BLaER1 treated with 17β-estradiol and CSF1 and Interleukin-3, amounts not matched to agents 10 nM and 100 nM (cell line): Measurements from ENCODE around the gene TMEM17.

ENCODE experiments used
- H3K27ac ChIP-seq, 11 experiments: shearing (Covaris generic); formaldehyde crosslinking; 2 replicates each; pipeline ENCODE4 v1.8.1; 2022
- H3K27me3 ChIP-seq, 11 experiments: shearing (Covaris generic); formaldehyde crosslinking; 2 replicates each; pipeline ENCODE4 v1.8.1; 2022
- H3K36me3 ChIP-seq, 11 experiments: shearing (Covaris generic); formaldehyde crosslinking; 2 replicates each; pipeline ENCODE4 v1.8.1; 2022
- H3K4me1 ChIP-seq, 10 experiments: shearing (Covaris generic); formaldehyde crosslinking; 2 replicates each; pipeline ENCODE4 v1.8.1; 2022
- H3K4me2 ChIP-seq, 11 experiments: shearing (Covaris generic); formaldehyde crosslinking; 2 replicates each; pipeline ENCODE4 v1.8.1; 2022
- H3K4me3 ChIP-seq, 10 experiments: shearing (Covaris generic); formaldehyde crosslinking; 2 replicates each; pipeline ENCODE4 v1.8.1; 2022
- H3K9ac ChIP-seq, 11 experiments: shearing (Covaris generic); formaldehyde crosslinking; 2 replicates each; pipeline ENCODE4 v1.8.1; 2022
- H3K9me3 ChIP-seq, 11 experiments: shearing (Covaris generic); formaldehyde crosslinking; replicated peaks in 1 of 11; 2 replicates each; pipeline ENCODE4 v1.8.1; 2022
- H4K20me1 ChIP-seq, 11 experiments: shearing (Covaris generic); formaldehyde crosslinking; 2 replicates each; pipeline ENCODE4 v1.8.1; 2022
- Cebpa-rat ChIP-seq, 11 experiments: shearing (Covaris generic); IDR thresholded peaks; 2 replicates each; pipeline ENCODE4 v1.8.1; 2022

Gene TMEM17

GRCh38 chr2:62455957-62456692, 49.9 kb downstream of the TMEM17 start:
- Histone ChIP-seq H3K4me2 (peak overlapping the region in 10 of 11 experiments; percentile 76 to 99 (median 92); a peak in 14 of 22 replicates), H3K27ac (no peak overlapping the region), H3K9ac (peak overlapping the region in 6 of 11 experiments; percentile 71 to 80 (median 78); a peak in 4 of 22 replicates), H3K4me1 (peaks cover 0 to 8% (median 4%) of the 10 kb centered on the region in 10 experiments; a peak in 3 of 20 replicates), H3K9me3 (no peaks in the 10 kb centered on the region), H4K20me1 (no peaks in the 10 kb centered on the region), H3K4me3 (peak overlapping the region in 1 of 10 experiments; percentile 64; a peak in 1 of 20 replicates), H3K27me3 (peaks cover 0 to 7% (median 0%) of the 10 kb centered on the region in 11 experiments; a peak in 1 of 22 replicates), H3K36me3 (no peaks in the 10 kb centered on the region)
- no peak for TF ChIP-seq Cebpa-rat (IDR thresholded peaks at IDR 0.05)

GRCh38 chr2:62453955-62454354, 52.0 kb downstream of the TMEM17 start:
- H3K9ac ChIP-seq = no peak overlapping the region
- H3K36me3 ChIP-seq = no peaks in the 10 kb centered on the region
- no peak overlapping the region for H3K4me3 ChIP-seq
- H3K9me3 ChIP-seq = no peaks in the 10 kb centered on the region
- no peak for TF ChIP-seq Cebpa-rat (IDR thresholded peaks at IDR 0.05)
- H3K4me1 ChIP-seq = peaks cover 0 to 8% (median 4%) of the 10 kb centered on the region in 10 experiments; a peak in 3 of 20 replicates
- H4K20me1 ChIP-seq = no peaks in the 10 kb centered on the region
- H3K4me2 ChIP-seq = no peak overlapping the region
- H3K27me3 ChIP-seq = peaks cover 0 to 7% (median 0%) of the 10 kb centered on the region in 11 experiments; a peak in 1 of 22 replicates
- H3K27ac ChIP-seq = no peak overlapping the region

- H4K20me1 ChIP-seq = no peaks in the 10 kb centered on the region
- H3K27me3 ChIP-seq = peaks cover 0 to 6% (median 0%) of the 10 kb centered on the region in 11 experiments; a peak in 1 of 22 replicates
- H3K4me3 ChIP-seq = no peak overlapping the region
- H3K9ac ChIP-seq = no peak overlapping the region
- no peak for TF ChIP-seq Cebpa-rat (IDR thresholded peaks at IDR 0.05)
- H3K9me3 ChIP-seq = no peaks in the 10 kb centered on the region
- no peak overlapping the region for H3K27ac ChIP-seq
- peaks cover 0 to 8% (median 4%) of the 10 kb centered on the region in 10 experiments; a peak in 3 of 20 replicates for H3K4me1 ChIP-seq
- H3K4me2 ChIP-seq = no peak overlapping the region
- no peaks in the 10 kb centered on the region for H3K36me3 ChIP-seq
These were observed 53.1 kb downstream of the TMEM17 start for GRCh38 chr2:62452701-62453454.

- H3K4me2 ChIP-seq = no peak overlapping the region
These were observed 55.2 kb downstream of the TMEM17 start for GRCh38 chr2:62450716-62451191.

More at GRCh38 chr2:62450716-62451191, 55.2 kb downstream of the TMEM17 start:
- TF ChIP-seq Cebpa-rat (IDR thresholded peaks at IDR 0.05) = no peak
- Histone ChIP-seq H4K20me1 (no peaks in the 10 kb centered on the region), H3K9me3 (no peaks in the 10 kb centered on the region), H3K4me3 (no peak overlapping the region), H3K27ac (no peak overlapping the region), H3K27me3 (no peaks in the 10 kb centered on the region), H3K9ac (no peak overlapping the region), H3K4me1 (no peaks in the 10 kb centered on the region), H3K36me3 (no peaks in the 10 kb centered on the region)
